H1 (cell line): ENCODE measurements around the gene MB. TPM values are rescaled to one million over a fixed set of nuclear protein-coding genes. Genes with fewer than 3 reads are reported as not detected.
A peak's percentile ranks its signal among the peaks of the same experiment; 100 is the strongest.

Source experiments
- CTCF ChIA-PET: fragments of 300-600 bp; sonication (Branson Sonifier 250); formaldehyde crosslinking; loops from one replicate; lab custom pipeline; 2021; ENCODE audit not compliant: partially characterized antibody; lab: Charles Lee
- POLR2A ChIA-PET: fragments of 300-600 bp; sonication (Branson Sonifier 250); formaldehyde crosslinking; loops from one replicate; lab custom pipeline; 2021; ENCODE audit warnings: inconsistent platforms; ENCODE audit not compliant: partially characterized antibody; lab: Charles Lee
- DNase-seq, 2 experiments: peaks; one replicate each; pipeline versions ENCODE4 v3.0.0 to v3.0.0-alpha.2; 2010 to 2022; ENCODE audit warnings: low spot score in 2 of 2, low read depth in 1 of 2, mixed read lengths in 1 of 2
- FAIRE-seq: peaks from 2 replicates; lab custom pipeline; 2011; peaks lifted over from hg19 to GRCh38; lab: Jason Lieb, UNC
- H2AFZ ChIP-seq: 2 replicates; pipeline ENCODE4 v1.8.1; 2012; ENCODE audit warnings: low read length, inconsistent platforms
- H2AK5ac ChIP-seq: 2 replicates; pipeline ENCODE4 v1.6.1; 2013; ENCODE audit warnings: low read depth, low read length
- H2BK120ac ChIP-seq: replicated peaks from 2 replicates; pipeline ENCODE3; 2013; ENCODE audit warnings: low read depth, low read length, inconsistent platforms
- H2BK12ac ChIP-seq: 2 replicates; pipeline ENCODE4 v1.6.1; 2013; ENCODE audit warnings: low read depth, low read length
- H2BK15ac ChIP-seq: 2 replicates; pipeline ENCODE4 v1.6.1; 2013; ENCODE audit warnings: low read length
- H2BK20ac ChIP-seq: 2 replicates; pipeline ENCODE4 v1.6.1; 2013; ENCODE audit warnings: low read length
- H2BK5ac ChIP-seq: 2 replicates; pipeline ENCODE4 v1.6.1; 2013; ENCODE audit warnings: low read depth, low read length
- H3K14ac ChIP-seq: 2 replicates; pipeline ENCODE4 v1.6.1; 2013; ENCODE audit warnings: inconsistent platforms; ENCODE audit not compliant: insufficient read length
- H3K18ac ChIP-seq: 2 replicates; pipeline ENCODE4 v1.6.1; 2013; ENCODE audit warnings: low read length; ENCODE audit errors: extremely low read depth
- H3K23ac ChIP-seq: 2 replicates; pipeline ENCODE4 v1.6.1; 2013; ENCODE audit warnings: inconsistent platforms; ENCODE audit not compliant: insufficient read length
- H3K23me2 ChIP-seq: 2 replicates; pipeline ENCODE4 v1.6.1; 2013; ENCODE audit warnings: low read depth, low read length
- H3K27ac ChIP-seq: 2 replicates; pipeline ENCODE4 v1.6.1; 2011; ENCODE audit warnings: low read depth, low read length, inconsistent platforms
- H3K27me3 ChIP-seq, 4 experiments: replicated peaks in 1 of 4; 1 replicate in 1 of 4; 2 replicates in 3 of 4; pipeline versions ENCODE4 v1.6.1 to v1.8.1; 2011 to 2013; ENCODE audit warnings: low read length in 3 of 4, mild to moderate bottlenecking in 3 of 4, inconsistent platforms in 2 of 4, mixed read lengths in 2 of 4, moderate library complexity in 1 of 4; ENCODE audit not compliant: control insufficient read depth in 3 of 4, insufficient read depth in 3 of 4; ENCODE audit errors: extremely low read depth in 1 of 4
- H3K36me3 ChIP-seq, 4 experiments: 2 replicates each; pipeline versions ENCODE4 v1.6.1 to v1.8.1; 2011 to 2013; ENCODE audit warnings: mild to moderate bottlenecking in 4 of 4, low read length in 3 of 4, moderate library complexity in 2 of 4, control low read depth in 1 of 4, inconsistent platforms in 1 of 4; ENCODE audit not compliant: insufficient read depth in 4 of 4, control insufficient read depth in 2 of 4
- H3K4ac ChIP-seq: replicated peaks from 2 replicates; pipeline ENCODE3; 2013; ENCODE audit warnings: low read length, low read depth, mixed read lengths, inconsistent platforms; ENCODE audit not compliant: insufficient read length
- H3K4me1 ChIP-seq, 4 experiments: replicated peaks in 1 of 4; 1 replicate in 1 of 4; 2 replicates in 3 of 4; pipeline versions ENCODE4 v1.6.1 to v1.8.1; 2011 to 2013; ENCODE audit warnings: low read length in 3 of 4, inconsistent platforms in 2 of 4, mixed read lengths in 1 of 4; ENCODE audit not compliant: insufficient read depth in 4 of 4, control insufficient read depth in 3 of 4
- H3K4me2 ChIP-seq, 2 experiments: 2 replicates each; pipeline versions ENCODE4 v1.6.1 to v1.8.1; 2011 to 2013; ENCODE audit warnings: low read depth in 2 of 2, low read length in 2 of 2, control low read depth in 1 of 2, inconsistent platforms in 1 of 2, mild to moderate bottlenecking in 1 of 2; ENCODE audit not compliant: insufficient read depth in 1 of 2
- H3K4me3 ChIP-seq, 4 experiments: fragments of 200-600, 300-600 bp in 1 of 4; sonication (generic), shearing (Covaris generic), sonication (Bioruptor Twin) in 1 of 4; 2 replicates each; pipeline versions ENCODE4 v1.5.1 to v1.8.1; 2011 to 2016; ENCODE audit warnings: low read length in 4 of 4, low read depth in 3 of 4, control low read depth in 2 of 4, inconsistent platforms in 2 of 4, mild to moderate bottlenecking in 2 of 4, mixed read lengths in 1 of 4, moderate library complexity in 1 of 4; ENCODE audit not compliant: insufficient read depth in 2 of 4; ENCODE audit errors: extremely low read depth in 1 of 4
- H3K56ac ChIP-seq: replicated peaks from 2 replicates; pipeline ENCODE3; 2013; ENCODE audit warnings: low read depth, mild to moderate bottlenecking, mixed read lengths, low read length, inconsistent platforms; ENCODE audit not compliant: insufficient read length
- H3K79me1 ChIP-seq: 2 replicates; pipeline ENCODE4 v1.6.1; 2013; ENCODE audit warnings: low read depth, low read length, control low read depth
- H3K79me2 ChIP-seq, 2 experiments: 2 replicates each; pipeline versions ENCODE4 v1.6.1 to v1.8.1; 2012 to 2013; ENCODE audit warnings: low read length in 2 of 2, mild to moderate bottlenecking in 2 of 2, inconsistent platforms in 1 of 2; ENCODE audit not compliant: insufficient read depth in 2 of 2, control insufficient read depth in 1 of 2
- H3K9ac ChIP-seq, 4 experiments: replicated peaks in 1 of 4; 1 replicate in 1 of 4; 2 replicates in 3 of 4; pipeline versions ENCODE4 v1.6.1 to v1.8.1; 2011 to 2013; ENCODE audit warnings: low read depth in 3 of 4, low read length in 3 of 4, control low read depth in 2 of 4, mild to moderate bottlenecking in 2 of 4, moderate library complexity in 2 of 4, inconsistent platforms in 1 of 4; ENCODE audit errors: extremely low read depth in 1 of 4
- H3K9me3 ChIP-seq, 2 experiments: 2 replicates each; pipeline versions ENCODE4 v1.6.1 to v1.8.1; 2012 to 2013; ENCODE audit warnings: mild to moderate bottlenecking in 2 of 2, moderate library complexity in 2 of 2, control low read depth in 1 of 2, inconsistent platforms in 1 of 2, low read depth in 1 of 2, low read length in 1 of 2, mixed read lengths in 1 of 2; ENCODE audit not compliant: insufficient read depth in 2 of 2
- H4K20me1 ChIP-seq, 2 experiments: replicated peaks in 1 of 2; 2 replicates each; pipeline versions ENCODE3 to v1.8.1; 2011 to 2013; ENCODE audit warnings: inconsistent platforms in 2 of 2, low read length in 2 of 2, mild to moderate bottlenecking in 1 of 2; ENCODE audit not compliant: insufficient read depth in 2 of 2, control insufficient read depth in 1 of 2
- H4K5ac ChIP-seq: 2 replicates; pipeline ENCODE4 v1.6.1; 2013; ENCODE audit warnings: low read length, low read depth, mixed read lengths, inconsistent platforms; ENCODE audit not compliant: insufficient read length
- H4K8ac ChIP-seq: 2 replicates; pipeline ENCODE4 v1.8.0; 2013; ENCODE audit warnings: mild to moderate bottlenecking, moderate library complexity, low read length, inconsistent platforms; ENCODE audit not compliant: insufficient read depth; ENCODE audit errors: extremely low read depth
- H4K91ac ChIP-seq: replicated peaks from 2 replicates; pipeline ENCODE3; 2013; ENCODE audit warnings: low read length, mixed read lengths, inconsistent platforms; ENCODE audit not compliant: insufficient read length
- CREB1 ChIP-seq: IDR thresholded peaks from 2 replicates; pipeline ENCODE4 v1.6.1; 2012; ENCODE audit warnings: inconsistent platforms
- NANOG ChIP-seq: IDR thresholded peaks from 2 replicates; pipeline ENCODE4 v1.6.1; 2011; ENCODE audit warnings: low read length, low read depth, mild to moderate bottlenecking, inconsistent platforms; ENCODE audit not compliant: insufficient read depth, poor library complexity, severe bottlenecking
- POLR2A ChIP-seq, 2 experiments: IDR thresholded peaks; 1 replicate in 1 of 2; 2 replicates in 1 of 2; pipeline ENCODE4 v1.6.1; 2011; ENCODE audit warnings: low read depth in 2 of 2, low read length in 2 of 2, mild to moderate bottlenecking in 2 of 2; ENCODE audit errors: control extremely low read depth in 1 of 2
- RAD21 ChIP-seq, 2 experiments: IDR thresholded peaks in 1 of 2; conservative IDR thresholded peaks in 1 of 2; 2 replicates each; pipeline ENCODE4 v1.6.1; 2011; ENCODE audit warnings: low read depth in 2 of 2, low read length in 2 of 2, improper control_type of control experiment in 1 of 2, inconsistent platforms in 1 of 2, mild to moderate bottlenecking in 1 of 2, moderate library complexity in 1 of 2
- RXRA ChIP-seq: IDR thresholded peaks from 2 replicates; pipeline ENCODE4 v1.6.1; 2011; ENCODE audit warnings: low read depth, mild to moderate bottlenecking, low read length, moderate library complexity; ENCODE audit not compliant: insufficient read depth
- SP1 ChIP-seq: IDR thresholded peaks from 2 replicates; pipeline ENCODE4 v1.6.1; 2011; ENCODE audit warnings: low read depth, low read length
- SUZ12 ChIP-seq: fragments of 200-600 bp; sonication (generic); IDR thresholded peaks from 2 replicates; pipeline ENCODE4 v1.6.1; 2012; ENCODE audit warnings: mild to moderate bottlenecking, inconsistent platforms, low read length, moderate library complexity, mixed read lengths
- TCF12 ChIP-seq: IDR thresholded peaks from 2 replicates; pipeline ENCODE4 v1.6.1; 2011; ENCODE audit warnings: low read depth, mild to moderate bottlenecking, low read length
- USF2 ChIP-seq: IDR thresholded peaks from 2 replicates; pipeline ENCODE4 v1.6.1; 2011; ENCODE audit warnings: low read length, improper control_type of control experiment
- WGBS, 2 experiments: shearing (Covaris generic) in 1 of 2; methylation state at CpG; one replicate each; pipeline versions ENCODE4 v1.1.6 to v1.1.7; 2013 to 2015; ENCODE audit warnings: low lambda C conversion rate in 2 of 2, mixed read lengths in 2 of 2, inconsistent platforms in 1 of 2, low coverage in 1 of 2, missing lambda C conversion rate in 1 of 2; ENCODE audit not compliant: insufficient replicate concordance in 2 of 2, insufficient coverage in 1 of 2, insufficient read length in 1 of 2; ENCODE audit errors: extremely low coverage in 1 of 2, missing lambda C conversion rate in 1 of 2; 5-methylcytosine and 5-hydroxymethylcytosine counted together
- polyA plus RNA-seq, 7 experiments: library from polyadenylated mRNA; depleted of rRNA in 3 of 7; stranded (reverse) in 5 of 7; unstranded in 2 of 7; fragments of >200 nt in 5 of 7; fragments of 200-250 nt in 2 of 7; gene quantifications; 1 replicate in 5 of 7; 2 replicates in 1 of 7; 4 replicates in 1 of 7; pipeline versions ENCODE4 v1.2.1 to v1.2.3, GENCODE V29; 2011 to 2013; ENCODE audit warnings: missing spikeins in 2 of 7, mixed read lengths in 2 of 7
- total RNA-seq: library from RNA; stranded (reverse); fragmentation: NEBNext Ultra II Directional; extraction: Animal tissue kit (Norgen Biotek cat#: 25700); gene quantifications from 2 replicates; pipeline ENCODE4 v1.2.1, GENCODE V29; 2021

Gene MB
- total and polyA plus RNA-seq, 2 of the 8 experiments (the other 6 are each of a cell fraction or from before 2014, with no cell fraction given): 1.5 TPM; not detected in 1

- Histone ChIP-seq H4K5ac (peak overlapping the region; percentile 35), H3K9ac (peak overlapping the region in 3 of 4 experiments; percentile 4 to 46 (median 40); a peak in 5 of 7 replicates), H3K9me3 (no peaks in the 10 kb centered on the region), H3K79me1 (no peaks in the 10 kb centered on the region), H2BK20ac (peak overlapping the region; percentile 66; the same call in 1 of the 2 replicates), H3K36me3 (no peaks in the 10 kb centered on the region), H4K20me1 (no peaks in the 10 kb centered on the region), H2AFZ (peak overlapping the region; percentile 94), H3K4ac (no peak overlapping the region), H2BK5ac (peak overlapping the region; percentile 96), H2AK5ac (no peak overlapping the region), H2BK15ac (peak overlapping the region; percentile 88; the same call in 1 of the 2 replicates), H2BK120ac (no peak overlapping the region), H4K8ac (no peak overlapping the region), H4K91ac (peak overlapping the region; percentile 31), H3K27me3 (peaks cover 0 to 2% (median 0%) of the 10 kb centered on the region in 4 experiments; a peak in 1 of 7 replicates), H3K14ac (no peak overlapping the region), H3K18ac (peak overlapping the region; percentile 95), H3K27ac (peak overlapping the region; percentile 35; the same call in 1 of the 2 replicates), H3K23me2 (peaks cover 5% of the 10 kb centered on the region), H3K23ac (no peak overlapping the region), H3K4me1 (peaks cover 0 to 15% (median 10%) of the 10 kb centered on the region in 4 experiments; a peak in 6 of 7 replicates), H2BK12ac (peak overlapping the region; percentile 95; the same call in 1 of the 2 replicates), H3K4me2 (peak overlapping the region; percentile 81 to 96), H3K79me2 (no peaks in the 10 kb centered on the region), H3K56ac (no peak overlapping the region), H3K4me3 (peak overlapping the region; percentile 35 to 61 (median 56))
- FAIRE-seq: peak; percentile 73
- peak; percentile 63 to 81 for DNase-seq
- ChIA-PET CTCF (interaction anchor here (0.6 to 2.0 kb wide), 33 partner anchors 13 to 504 kb away, joined by 3 to 9 read pairs (median 3); partner anchors contain the start of gene APOL6), POLR2A (interaction anchor here (0.7 to 1.2 kb wide), 6 partner anchors 13 to 355 kb away, joined by 3 read pairs; no protein-coding TSS in a partner anchor)
- WGBS, 2 experiments: 10% methylated on average over 21 of the region's 21 CpGs; no CpG with 5 or more reads in 1 of the 2 experiments
- TF ChIP-seq USF2: no peak
- TF ChIP-seq CREB1: 0 out of 2 replicates have a peak, but pooled peaks have one; percentile 20
- no peak for TF ChIP-seq TCF12
- TF ChIP-seq NANOG: no peak
- no peak for TF ChIP-seq RXRA
- TF ChIP-seq POLR2A (IDR thresholded peaks at IDR 0.05; ENCODE audit: control extremely low read depth in 1 of 2, low read depth in 2 of 2, low read length in 2 of 2): peak in 1 of 2 experiments; percentile 77; a peak in 2 of 3 replicates
- TF ChIP-seq SP1: no peak
- TF ChIP-seq SUZ12: no peak
- TF ChIP-seq RAD21 (IDR thresholded peaks at IDR 0.05 in 1 of 2, conservative IDR thresholded peaks at IDR 0.05 in 1 of 2; ENCODE audit: low read depth in 2 of 2, low read length in 2 of 2): peak; percentile 91 to 94
Observed at GRCh38 chr22:35627267-35628041, 10.3 kb upstream of the MB start.
